Erythroblast (primary cell): ENCODE data around the gene TOR3A.

Experiments
- GATA1 ChIP-seq: IDR thresholded peaks from 2 replicates; pipeline ENCODE4 v1.6.1; 2011; ENCODE audit warnings: low read depth, mild to moderate bottlenecking, control low read depth, low read length, moderate library complexity
- POLR2A ChIP-seq: IDR thresholded peaks from 2 replicates; pipeline ENCODE4 v1.6.1; 2011; ENCODE audit warnings: mild to moderate bottlenecking, low read length

GRCh38 chr1:179034720-179035119 lies 47.1 kb upstream of the TOR3A start:
- no peak for TF ChIP-seq POLR2A
- no peak for TF ChIP-seq GATA1
